ENCODE data around the gene PSMC3IP. TPM values are rescaled to one million over a fixed set of nuclear protein-coding genes. Genes with fewer than 3 reads are reported as not detected.
"Not testable (repeated sequence)": the region's sequence is repeated elsewhere in the genome, so short reads cannot be mapped to it uniquely, and the experiment has no call there.

The PSMC3IP gene
- total RNA-seq, 4 donors from 2014 or later, result 2.3 to 4.0 (median 3.6) TPM

- no peak for DNase-seq (ENCODE audit: low spot score in 2 of 2)
- Histone ChIP-seq H3K27me3 (no peaks in the 10 kb centered on the region), H3K9me3 (no peaks in the 10 kb centered on the region), H3K4me1 (peaks cover 65% of the 10 kb centered on the region), H3K36me3 (peaks cover 20% of the 10 kb centered on the region), H3K4me3 (peak overlapping the region; percentile 90), H3K27ac (peak overlapping the region; percentile 87)
- TF ChIP-seq, protein P1, sequence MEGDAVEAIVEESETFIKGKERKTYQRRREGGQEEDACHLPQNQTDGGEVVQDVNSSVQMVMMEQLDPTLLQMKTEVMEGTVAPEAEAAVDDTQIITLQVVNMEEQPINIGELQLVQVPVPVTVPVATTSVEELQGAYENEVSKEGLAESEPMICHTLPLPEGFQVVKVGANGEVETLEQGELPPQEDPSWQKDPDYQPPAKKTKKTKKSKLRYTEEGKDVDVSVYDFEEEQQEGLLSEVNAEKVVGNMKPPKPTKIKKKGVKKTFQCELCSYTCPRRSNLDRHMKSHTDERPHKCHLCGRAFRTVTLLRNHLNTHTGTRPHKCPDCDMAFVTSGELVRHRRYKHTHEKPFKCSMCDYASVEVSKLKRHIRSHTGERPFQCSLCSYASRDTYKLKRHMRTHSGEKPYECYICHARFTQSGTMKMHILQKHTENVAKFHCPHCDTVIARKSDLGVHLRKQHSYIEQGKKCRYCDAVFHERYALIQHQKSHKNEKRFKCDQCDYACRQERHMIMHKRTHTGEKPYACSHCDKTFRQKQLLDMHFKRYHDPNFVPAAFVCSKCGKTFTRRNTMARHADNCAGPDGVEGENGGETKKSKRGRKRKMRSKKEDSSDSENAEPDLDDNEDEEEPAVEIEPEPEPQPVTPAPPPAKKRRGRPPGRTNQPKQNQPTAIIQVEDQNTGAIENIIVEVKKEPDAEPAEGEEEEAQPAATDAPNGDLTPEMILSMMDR (IDR thresholded peaks at IDR 0.05), result no peak
- TF ChIP-seq POLR2A (IDR thresholded peaks at IDR 0.05), result no peak
- no peak for TF ChIP-seq EP300 (IDR thresholded peaks at IDR 0.05)
- no peak for TF ChIP-seq POLR2AphosphoS5 (IDR thresholded peaks at IDR 0.05)
- 75% methylated on average over 4 of the region's 14 CpGs for WGBS
Observed at GRCh38 chr17:42563143-42563509, 14.4 kb downstream of the PSMC3IP start.

DNA sequence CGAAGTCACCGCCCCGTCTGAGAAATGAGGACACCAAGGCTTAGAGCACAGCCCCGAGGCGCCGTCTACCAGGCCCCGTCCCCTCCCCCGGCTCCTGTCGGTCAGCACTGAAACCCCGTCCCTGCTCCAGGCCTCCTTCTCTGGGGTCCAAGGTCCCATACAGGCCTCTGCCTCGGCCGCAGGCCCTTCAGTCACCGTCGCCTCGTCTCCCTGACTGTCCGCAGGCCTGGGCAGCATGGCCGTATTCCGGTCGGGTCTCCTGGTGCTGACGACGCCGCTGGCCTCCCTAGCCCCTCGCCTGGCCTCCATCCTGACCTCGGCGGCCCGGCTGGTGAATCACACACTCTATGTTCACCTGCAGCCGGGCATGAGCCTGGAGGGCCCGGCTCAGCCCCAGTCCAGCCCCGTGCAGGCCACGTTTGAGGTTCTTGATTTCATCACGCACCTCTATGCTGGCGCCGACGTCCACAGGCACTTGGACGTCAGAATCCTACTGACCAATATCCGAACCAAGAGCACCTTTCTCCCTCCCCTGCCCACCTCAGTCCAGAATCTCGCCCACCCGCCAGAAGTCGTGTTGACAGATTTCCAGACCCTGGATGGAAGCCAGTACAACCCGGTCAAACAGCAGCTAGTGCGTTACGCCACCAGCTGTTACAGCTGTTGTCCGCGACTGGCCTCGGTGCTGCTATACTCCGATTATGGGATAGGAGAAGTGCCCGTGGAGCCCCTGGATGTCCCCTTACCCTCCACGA, 15.0 kb downstream of the PSMC3IP start:
- H3K36me3 ChIP-seq, result peaks cover 20% of the 10 kb centered on the region
- peaks cover 60% of the 10 kb centered on the region for H3K4me1 ChIP-seq
- H3K9me3 ChIP-seq, result no peaks in the 10 kb centered on the region
- peak in 1 of 2 donors; percentile 82 for DNase-seq (ENCODE audit: low spot score in 2 of 2)
- H3K4me3 ChIP-seq, result peak overlapping the region; percentile 90
- 8% methylated on average over 14 of the region's 48 CpGs for WGBS
- TF ChIP-seq EP300 (IDR thresholded peaks at IDR 0.05) (no peak), POLR2AphosphoS5 (IDR thresholded peaks at IDR 0.05) (no peak), POLR2A (IDR thresholded peaks at IDR 0.05) (no peak)
- TF ChIP-seq, protein P1 (IDR thresholded peaks at IDR 0.05), result no peak
- peak overlapping the region; percentile 87 for H3K27ac ChIP-seq
- H3K27me3 ChIP-seq, result no peaks in the 10 kb centered on the region

- H3K36me3 ChIP-seq, result peaks cover 20% of the 10 kb centered on the region
- TF ChIP-seq POLR2A (IDR thresholded peaks at IDR 0.05) (peak in 1 of 2 donors; percentile 23), POLR2AphosphoS5 (IDR thresholded peaks at IDR 0.05) (peak; percentile 92 to 95 (median 92))
- TF ChIP-seq, protein P1 (IDR thresholded peaks at IDR 0.05), result no peak
- peak within 1 kb of the TSS; percentile 87 for H3K27ac ChIP-seq
- H3K9me3 ChIP-seq, result no peaks in the 10 kb centered on the region
- peak within 1 kb of the TSS; percentile 90 for H3K4me3 ChIP-seq
- H3K27me3 ChIP-seq, result no peaks in the 10 kb centered on the region
- H3K4me1 ChIP-seq, result peaks cover 56% of the 10 kb centered on the region
- DNase-seq (ENCODE audit: low spot score in 2 of 2), result peak; percentile 97 to 98
- WGBS, result 0% methylated on average over 5 of the region's 26 CpGs
Observed at GRCh38 chr17:42561897-42562387, 15.6 kb downstream of the PSMC3IP start, which contains the start of gene COASY. Gene COASY (plus strand): TSS chr17:42562148. CDS start chr17:42562623, 475 bp downstream.

DNA sequence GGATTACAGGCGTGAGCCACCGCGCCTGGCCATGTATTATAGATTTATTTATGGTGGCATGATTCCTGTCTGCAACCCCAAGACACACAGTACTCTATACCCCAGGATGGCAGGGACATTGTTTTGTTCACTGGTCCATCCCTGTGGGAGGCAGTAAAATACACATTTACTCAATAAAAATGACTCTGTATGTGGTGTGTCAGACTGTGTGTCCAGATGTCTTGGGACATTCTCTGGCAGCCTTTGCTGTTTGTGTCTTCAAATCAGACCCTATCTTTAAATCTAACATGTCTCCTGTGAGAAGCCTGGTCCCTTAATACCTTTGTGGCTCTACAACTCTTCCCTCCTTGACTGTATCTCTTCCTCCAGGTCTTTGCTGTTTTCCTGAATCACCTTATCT, 17.3 kb downstream of the PSMC3IP start:
- Histone ChIP-seq H3K4me1 (peaks cover 50% of the 10 kb centered on the region), H3K27me3 (no peaks in the 10 kb centered on the region)
- TF ChIP-seq POLR2AphosphoS5 (IDR thresholded peaks at IDR 0.05), result no peak
- TF ChIP-seq POLR2A (IDR thresholded peaks at IDR 0.05), result no peak
- TF ChIP-seq EP300 (IDR thresholded peaks at IDR 0.05), result no peak
- TF ChIP-seq, protein P1 (IDR thresholded peaks at IDR 0.05), result no peak

GRCh38 chr17:42559075-42559474, 18.5 kb downstream of the PSMC3IP start:
- no peaks in the 10 kb centered on the region for H3K27me3 ChIP-seq
- TF ChIP-seq EP300 (IDR thresholded peaks at IDR 0.05) (no peak), POLR2AphosphoS5 (IDR thresholded peaks at IDR 0.05) (no peak), POLR2A (IDR thresholded peaks at IDR 0.05) (no peak)
- TF ChIP-seq, protein P1 (IDR thresholded peaks at IDR 0.05), result no peak
- no peaks in the 10 kb centered on the region for H3K9me3 ChIP-seq
- DNase-seq (ENCODE audit: low spot score in 2 of 2), result no peak
- H3K4me1 ChIP-seq, result peaks cover 57% of the 10 kb centered on the region
- H3K4me3 ChIP-seq, result no peak overlapping the region
- H3K36me3 ChIP-seq, result no peaks in the 10 kb centered on the region
- WGBS, result 62% methylated on average over 6 of the region's 6 CpGs
- H3K27ac ChIP-seq, result peak overlapping the region; percentile 38

More for the DNA sequence above, 17.3 kb downstream of the PSMC3IP start:
- WGBS, result 94% methylated on average over 3 of the region's 3 CpGs
- H3K27ac ChIP-seq, result peak overlapping the region; percentile 38
- H3K4me3 ChIP-seq, result no peak overlapping the region
- no peak for DNase-seq (ENCODE audit: low spot score in 2 of 2)
- H3K9me3 ChIP-seq, result no peaks in the 10 kb centered on the region
- H3K36me3 ChIP-seq, result peaks cover 11% of the 10 kb centered on the region

- H3K4me3 ChIP-seq, H3K27ac ChIP-seq: not testable (repeated sequence)
- peaks cover 45% of the 10 kb centered on the region for H3K4me1 ChIP-seq
Observed at GRCh38 chr17:42555961-42556617, 21.4 kb downstream of the PSMC3IP start.

More at GRCh38 chr17:42555961-42556617, 21.4 kb downstream of the PSMC3IP start:
- 59% methylated on average over 5 of the region's 5 CpGs for WGBS
- not testable (repeated sequence) for H3K9me3 ChIP-seq; H3K27me3 ChIP-seq; H3K36me3 ChIP-seq; DNase-seq (ENCODE audit: low spot score in 2 of 2)

All from suprapubic skin (tissue), 4 donors.